SK-N-SH treated with all-trans-retinoic acid at 6 μM for 48 hours (cell line): ENCODE results near the gene CHPF2.

Source experiments
- ATAC-seq: fragments of 200-7000 bp; cut with Tn5 transposase; 3 replicates; pipeline ENCODE4 v1.9.1; 2020; ENCODE audit warnings: mild to moderate bottlenecking, moderate library complexity
- ARNTL ChIP-seq: fragments of 450-650 bp; formaldehyde crosslinking; IDR thresholded peaks from 2 replicates; pipeline ENCODE4 v1.5.0; 2020; ENCODE audit warnings: low read depth, mild to moderate bottlenecking, moderate library complexity, borderline replicate concordance
- BACH2 ChIP-seq: fragments of 250-450 bp; sonication (Bioruptor Pico); IDR thresholded peaks from 2 replicates; pipeline ENCODE4 v1.9.0; 2021; ENCODE audit warnings: mild to moderate bottlenecking, borderline replicate concordance
- CSDC2 ChIP-seq: fragments of 250-450 bp; sonication (Bioruptor Pico); IDR thresholded peaks from 2 replicates; pipeline ENCODE4 v1.5.0; 2020; ENCODE audit warnings: mild to moderate bottlenecking, moderate library complexity
- ESRRG ChIP-seq: fragments of 250-450 bp; sonication (Bioruptor Pico); IDR thresholded peaks from 2 replicates; pipeline ENCODE4 v1.6.1; 2021; ENCODE audit warnings: mild to moderate bottlenecking
- GLIS3 ChIP-seq: fragments of 250-450 bp; sonication (Bioruptor Pico); IDR thresholded peaks from 2 replicates; pipeline ENCODE4 v1.5.0; 2020; ENCODE audit warnings: mild to moderate bottlenecking, moderate library complexity
- ISL1 ChIP-seq: fragments of 250-450 bp; sonication (Bioruptor Pico); IDR thresholded peaks from 2 replicates; pipeline ENCODE4 v2.1.2; 2022; ENCODE audit warnings: mild to moderate bottlenecking, moderate library complexity
- OSR1 ChIP-seq: fragments of 250-450 bp; sonication (Bioruptor Pico); IDR thresholded peaks from 2 replicates; pipeline ENCODE4 v1.8.0; 2022; ENCODE audit warnings: moderate library complexity, mild to moderate bottlenecking, inconsistent platforms
- PPARA ChIP-seq: fragments of 250-450 bp; sonication (Bioruptor Pico); IDR thresholded peaks from 2 replicates; pipeline ENCODE4 v1.5.0; 2020; ENCODE audit warnings: mild to moderate bottlenecking, borderline replicate concordance
- SNAI2 ChIP-seq: fragments of 250-450 bp; sonication (Bioruptor Pico); IDR thresholded peaks from 2 replicates; pipeline ENCODE4 v1.5.0; 2020; ENCODE audit warnings: mild to moderate bottlenecking, moderate library complexity
- TCF4 ChIP-seq: fragments of 250-450 bp; sonication (Bioruptor Pico); IDR thresholded peaks from 2 replicates; pipeline ENCODE4 v1.8.0; 2021; ENCODE audit warnings: mild to moderate bottlenecking, moderate library complexity, borderline replicate concordance
- TOX ChIP-seq: fragments of 250-450 bp; sonication (Bioruptor Pico); IDR thresholded peaks from 2 replicates; pipeline ENCODE4 v1.8.0; 2021; ENCODE audit warnings: mild to moderate bottlenecking, moderate library complexity, borderline replicate concordance
- ZC3H10 ChIP-seq: fragments of 250-450 bp; sonication (Bioruptor Pico); IDR thresholded peaks from 2 replicates; pipeline ENCODE4 v1.5.1; 2021; ENCODE audit warnings: mild to moderate bottlenecking, moderate library complexity
- ZFP3 ChIP-seq: fragments of 250-450 bp; sonication (Bioruptor Pico); IDR thresholded peaks from 2 replicates; pipeline ENCODE4 v1.5.0; 2020; ENCODE audit warnings: mild to moderate bottlenecking, moderate library complexity
- ZFP30 ChIP-seq: fragments of 450-650 bp; formaldehyde crosslinking; IDR thresholded peaks from 2 replicates; pipeline ENCODE4 v1.5.0; 2022; ENCODE audit warnings: mild to moderate bottlenecking, moderate library complexity
- ZNF565 ChIP-seq: fragments of 450-650 bp; formaldehyde crosslinking; conservative IDR thresholded peaks from 2 replicates; pipeline ENCODE4 v1.5.0; 2020; ENCODE audit warnings: low read depth, mild to moderate bottlenecking, moderate library complexity
- ZNF70 ChIP-seq: fragments of 450-650 bp; formaldehyde crosslinking; IDR thresholded peaks from 2 replicates; pipeline ENCODE4 v1.5.0; 2020; ENCODE audit warnings: mild to moderate bottlenecking, moderate library complexity
- ZNF8 ChIP-seq: fragments of 450-650 bp; formaldehyde crosslinking; IDR thresholded peaks from 2 replicates; pipeline ENCODE4 v1.5.0; 2020; ENCODE audit warnings: mild to moderate bottlenecking, moderate library complexity
- TF ChIP-seq, protein P1 (sequence below): fragments of 250-450 bp; sonication (Bioruptor Pico); IDR thresholded peaks from 2 replicates; pipeline ENCODE4 v1.8.0; 2021; ENCODE audit warnings: low read depth, mild to moderate bottlenecking, moderate library complexity, borderline replicate concordance
- TF ChIP-seq, protein P2 (sequence below): fragments of 250-450 bp; sonication (Bioruptor Pico); IDR thresholded peaks from 2 replicates; pipeline ENCODE4 v1.5.1; 2021; ENCODE audit warnings: mild to moderate bottlenecking, moderate library complexity
- TF ChIP-seq, protein P3 (sequence below): fragments of 250-450 bp; sonication (Bioruptor Pico); IDR thresholded peaks from 2 replicates; pipeline ENCODE4 v1.5.1; 2020; ENCODE audit warnings: low read depth, mild to moderate bottlenecking, moderate library complexity

The CHPF2 gene

DNA sequence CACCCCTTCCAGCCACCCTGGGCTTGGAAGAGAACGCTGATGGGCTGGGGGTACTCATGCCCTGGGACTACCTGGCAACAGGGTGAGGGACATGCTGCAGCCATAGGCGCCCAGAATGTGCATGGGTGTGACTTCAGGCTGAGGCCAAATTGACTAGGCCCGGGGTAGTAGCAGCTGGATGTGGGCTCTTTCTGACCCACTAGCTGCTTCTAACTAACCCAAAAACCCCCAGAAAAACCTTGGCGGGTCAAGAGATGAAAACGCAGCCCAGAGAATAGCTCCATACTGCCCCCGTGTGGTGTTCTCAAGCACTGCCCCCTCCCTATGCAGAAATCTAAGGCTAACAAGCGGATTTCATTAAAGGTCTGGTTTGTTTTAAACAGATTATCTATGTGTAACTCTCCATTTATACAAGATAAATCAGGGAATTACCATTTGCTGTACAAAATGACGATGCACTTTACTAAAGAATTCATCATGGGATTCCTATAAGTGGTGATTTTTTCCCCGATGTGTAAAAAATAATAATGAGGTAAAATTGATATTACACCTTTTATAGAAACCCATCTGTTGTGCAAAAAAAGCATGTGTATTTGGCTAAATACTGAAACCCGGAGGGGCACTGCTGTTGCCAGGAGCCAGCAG, 12.0 kb downstream of the CHPF2 start:
- peak; percentile 36 for ATAC-seq
- TF ChIP-seq TCF4 (CRISPR knock-in tag), result peak; percentile 84
- 0 out of 2 replicates have a peak, but pooled peaks have one; percentile 37 for TF ChIP-seq ARNTL (CRISPR knock-in tag)
- TF ChIP-seq PPARA (CRISPR knock-in tag), result peak; percentile 23; the same call in 1 of the 2 replicates
- TF ChIP-seq, protein P1, sequence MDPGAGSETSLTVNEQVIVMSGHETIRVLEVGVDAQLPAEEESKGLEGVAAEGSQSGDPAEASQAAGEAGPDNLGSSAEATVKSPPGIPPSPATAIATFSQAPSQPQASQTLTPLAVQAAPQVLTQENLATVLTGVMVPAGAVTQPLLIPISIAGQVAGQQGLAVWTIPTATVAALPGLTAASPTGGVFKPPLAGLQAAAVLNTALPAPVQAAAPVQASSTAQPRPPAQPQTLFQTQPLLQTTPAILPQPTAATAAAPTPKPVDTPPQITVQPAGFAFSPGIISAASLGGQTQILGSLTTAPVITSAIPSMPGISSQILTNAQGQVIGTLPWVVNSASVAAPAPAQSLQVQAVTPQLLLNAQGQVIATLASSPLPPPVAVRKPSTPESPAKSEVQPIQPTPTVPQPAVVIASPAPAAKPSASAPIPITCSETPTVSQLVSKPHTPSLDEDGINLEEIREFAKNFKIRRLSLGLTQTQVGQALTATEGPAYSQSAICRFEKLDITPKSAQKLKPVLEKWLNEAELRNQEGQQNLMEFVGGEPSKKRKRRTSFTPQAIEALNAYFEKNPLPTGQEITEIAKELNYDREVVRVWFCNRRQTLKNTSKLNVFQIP (CRISPR knock-in tag), result no peak
- peak; percentile 69; the same call in 1 of the 2 replicates for TF ChIP-seq BACH2

DNA sequence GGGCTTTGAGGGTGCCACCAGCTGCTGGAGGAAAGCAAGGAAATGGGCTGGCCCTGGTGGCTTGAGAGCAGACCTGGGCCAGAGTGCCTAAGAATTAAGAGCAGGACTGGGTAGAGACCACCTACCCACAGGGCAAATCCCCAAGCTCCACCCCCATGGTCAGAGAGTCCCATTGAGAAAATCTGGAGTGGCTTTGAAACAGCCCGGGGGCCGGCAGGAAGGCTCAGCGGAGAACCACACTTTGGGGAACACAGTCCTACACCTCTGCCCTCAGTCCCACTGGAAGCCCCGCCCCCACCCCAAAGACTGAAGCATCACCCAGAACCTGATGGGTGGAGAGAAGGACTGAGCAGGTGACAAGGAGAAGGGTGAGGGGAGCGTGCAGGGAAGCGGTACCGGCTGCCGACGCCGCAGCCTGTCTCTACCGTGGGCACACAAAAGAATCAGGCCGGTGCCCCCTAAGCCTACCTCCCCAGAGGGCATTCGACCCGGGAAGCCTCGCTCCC, 12.6 kb downstream of the CHPF2 start:
- TF ChIP-seq ZFP30 (CRISPR knock-in tag) (no peak), ZC3H10 (CRISPR knock-in tag) (no peak), ZFP3 (CRISPR knock-in tag) (no peak), ISL1 (CRISPR knock-in tag) (no peak), ARNTL (CRISPR knock-in tag) (no peak), GLIS3 (CRISPR knock-in tag) (no peak), CSDC2 (no peak), ZNF70 (peak; percentile 73)
- TF ChIP-seq, all 23 proteins: peak for 1
- ATAC-seq, result no peak

DNA sequence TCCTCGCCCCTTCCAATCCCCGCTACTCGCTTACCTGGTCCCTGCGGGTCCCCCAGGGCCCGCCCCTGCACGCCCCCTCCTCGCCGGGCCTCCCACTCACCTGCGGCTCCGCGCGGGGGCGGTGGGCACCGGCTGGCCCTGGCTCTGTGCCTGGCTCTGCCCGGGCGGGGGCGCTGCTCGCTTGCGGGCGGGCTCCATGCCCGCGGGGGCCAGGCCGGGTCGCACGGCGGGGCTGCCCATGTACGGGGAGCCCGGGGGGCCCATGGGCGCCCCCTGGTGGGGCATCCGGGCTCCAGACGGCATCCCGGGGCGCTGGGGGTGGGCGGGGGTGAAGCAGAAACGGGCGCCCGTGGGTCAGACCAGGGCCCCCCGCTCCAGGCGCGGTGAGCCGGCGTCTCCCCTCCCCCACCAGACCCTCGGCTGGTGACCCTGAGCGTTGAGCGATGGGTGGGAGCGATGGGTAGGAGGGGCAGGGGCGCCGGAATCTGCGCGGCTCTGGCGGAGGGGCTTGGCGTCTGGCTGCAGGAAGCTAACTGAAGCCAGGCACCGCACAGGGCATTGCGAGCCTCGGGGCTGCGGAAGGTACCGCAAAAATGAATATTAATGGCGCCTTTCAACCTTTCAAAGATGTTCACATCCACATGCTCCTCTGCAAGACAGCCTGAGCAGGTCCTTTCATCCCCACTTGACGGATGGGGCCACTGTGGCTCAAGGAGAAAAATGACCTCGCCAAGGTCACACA, 13.2 kb downstream of the CHPF2 start:
- ATAC-seq, result peak; percentile 37
- TF ChIP-seq CSDC2 (no peak), OSR1 (CRISPR knock-in tag) (no peak), ESRRG (0 out of 2 replicates have a peak, but pooled peaks have one; percentile 11), SNAI2 (CRISPR knock-in tag) (no peak), ZFP30 (CRISPR knock-in tag) (no peak), TOX (no peak), TCF4 (CRISPR knock-in tag) (no peak)
- TF ChIP-seq, protein P2, sequence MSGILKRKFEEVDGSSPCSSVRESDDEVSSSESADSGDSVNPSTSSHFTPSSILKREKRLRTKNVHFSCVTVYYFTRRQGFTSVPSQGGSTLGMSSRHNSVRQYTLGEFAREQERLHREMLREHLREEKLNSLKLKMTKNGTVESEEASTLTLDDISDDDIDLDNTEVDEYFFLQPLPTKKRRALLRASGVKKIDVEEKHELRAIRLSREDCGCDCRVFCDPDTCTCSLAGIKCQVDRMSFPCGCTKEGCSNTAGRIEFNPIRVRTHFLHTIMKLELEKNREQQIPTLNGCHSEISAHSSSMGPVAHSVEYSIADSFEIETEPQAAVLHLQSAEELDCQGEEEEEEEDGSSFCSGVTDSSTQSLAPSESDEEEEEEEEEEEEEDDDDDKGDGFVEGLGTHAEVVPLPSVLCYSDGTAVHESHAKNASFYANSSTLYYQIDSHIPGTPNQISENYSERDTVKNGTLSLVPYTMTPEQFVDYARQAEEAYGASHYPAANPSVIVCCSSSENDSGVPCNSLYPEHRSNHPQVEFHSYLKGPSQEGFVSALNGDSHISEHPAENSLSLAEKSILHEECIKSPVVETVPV (CRISPR knock-in tag), result no peak

DNA sequence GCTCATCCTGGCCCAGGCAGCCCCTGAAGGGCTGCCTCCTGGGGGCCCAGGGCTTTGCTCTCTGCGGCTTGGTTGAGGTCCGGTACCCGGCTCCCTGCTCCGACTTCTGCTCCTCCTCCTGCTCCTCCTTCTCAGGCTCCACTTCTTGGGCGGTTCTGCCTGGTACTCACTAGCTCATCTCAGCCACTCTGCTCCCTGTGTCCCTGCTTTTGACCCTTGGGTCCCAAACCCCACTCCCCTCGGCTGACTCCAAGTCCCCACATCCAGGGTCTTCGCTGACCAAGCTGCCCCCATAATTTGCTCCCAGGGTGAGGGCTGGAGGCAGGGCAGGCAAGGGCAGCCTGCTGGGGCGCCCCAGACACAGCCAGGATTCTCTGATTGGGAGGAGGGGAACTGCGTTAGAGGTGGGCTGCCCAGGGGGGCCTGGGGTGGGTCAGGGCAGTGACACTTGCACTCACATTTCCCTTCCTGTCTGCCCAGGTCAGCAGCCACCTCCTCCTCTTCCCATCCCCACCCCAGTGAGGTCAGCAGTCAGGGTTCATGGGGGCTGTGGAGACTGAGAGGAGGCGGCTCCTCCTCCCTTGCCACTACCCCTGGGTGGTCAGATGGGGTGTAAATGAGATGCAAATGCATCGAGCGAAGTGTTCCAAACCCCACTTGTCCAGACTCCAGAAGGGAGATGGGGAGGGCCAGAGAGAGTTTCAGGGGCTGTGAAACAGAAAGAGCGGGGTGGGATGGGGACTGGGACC, 14.0 kb downstream of the CHPF2 start:
- TF ChIP-seq BACH2, result no peak
- TF ChIP-seq ZC3H10 (CRISPR knock-in tag), result no peak
- TF ChIP-seq ZNF8, result no peak
- TF ChIP-seq ZFP3 (CRISPR knock-in tag), result no peak
- no peak for TF ChIP-seq ISL1 (CRISPR knock-in tag)
- no peak for TF ChIP-seq ZFP30 (CRISPR knock-in tag)
- TF ChIP-seq, protein P3, sequence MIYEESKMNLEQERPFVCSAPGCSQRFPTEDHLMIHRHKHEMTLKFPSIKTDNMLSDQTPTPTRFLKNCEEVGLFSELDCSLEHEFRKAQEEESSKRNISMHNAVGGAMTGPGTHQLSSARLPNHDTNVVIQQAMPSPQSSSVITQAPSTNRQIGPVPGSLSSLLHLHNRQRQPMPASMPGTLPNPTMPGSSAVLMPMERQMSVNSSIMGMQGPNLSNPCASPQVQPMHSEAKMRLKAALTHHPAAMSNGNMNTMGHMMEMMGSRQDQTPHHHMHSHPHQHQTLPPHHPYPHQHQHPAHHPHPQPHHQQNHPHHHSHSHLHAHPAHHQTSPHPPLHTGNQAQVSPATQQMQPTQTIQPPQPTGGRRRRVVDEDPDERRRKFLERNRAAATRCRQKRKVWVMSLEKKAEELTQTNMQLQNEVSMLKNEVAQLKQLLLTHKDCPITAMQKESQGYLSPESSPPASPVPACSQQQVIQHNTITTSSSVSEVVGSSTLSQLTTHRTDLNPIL (CRISPR knock-in tag), result no peak
- no peak for TF ChIP-seq CSDC2
- no peak for TF ChIP-seq ZNF70
- no peak for TF ChIP-seq TCF4 (CRISPR knock-in tag)
- TF ChIP-seq ZNF565 (CRISPR knock-in tag), result no peak
- TF ChIP-seq, protein P2 (CRISPR knock-in tag), result no peak
- no peak for TF ChIP-seq TOX

More for the DNA sequence above, 14.0 kb downstream of the CHPF2 start:
- no peak for ATAC-seq
